NCI-H69 (cell line): ENCODE data around the gene LHX2.
A peak's percentile ranks its signal among the peaks of the same experiment; 100 is the strongest.

ENCODE experiments used
- DNase-seq: peaks from one replicate; lab custom pipeline; 2025; lab: John Stamatoyannopoulos, UW

The LHX2 gene

GRCh38 chr9:123999661-124000060 is 11.9 kb upstream of the LHX2 start:
- DNase-seq = peak; percentile 66

- peak; percentile 66 for DNase-seq
Measured at GRCh38 chr9:124000161-124000783, 11.3 kb upstream of the LHX2 start.

- DNase-seq = peak; percentile 41
Measured at GRCh38 chr9:124000784-124001457, 10.6 kb upstream of the LHX2 start.

- peak; percentile 75 for DNase-seq
Measured at GRCh38 chr9:124001458-124001799, 10.1 kb upstream of the LHX2 start.

GRCh38 chr9:124001866-124002525 is 9.6 kb upstream of the LHX2 start:
- DNase-seq = peak; percentile 58

GRCh38 chr9:124003636-124004349 is 7.8 kb upstream of the LHX2 start:
- DNase-seq = peak; percentile 28

- DNase-seq = peak; percentile 74
Measured at GRCh38 chr9:124004593-124004992, 7.0 kb upstream of the LHX2 start.

- peak; percentile 36 for DNase-seq
Measured at GRCh38 chr9:124005029-124005771, 6.4 kb upstream of the LHX2 start.

- no peak for DNase-seq
Measured at GRCh38 chr9:124006448-124007361, 4.9 kb upstream of the LHX2 start.

- no peak for DNase-seq
Measured at GRCh38 chr9:124007565-124008302, 3.8 kb upstream of the LHX2 start.

- DNase-seq = peak; percentile 82
Measured at GRCh38 chr9:124008303-124008693, 3.3 kb upstream of the LHX2 start.

GRCh38 chr9:124008694-124009530 is 2.7 kb upstream of the LHX2 start:
- DNase-seq = peak; percentile 86

GRCh38 chr9:124009531-124010217 is 1.9 kb upstream of the LHX2 start:
- no peak for DNase-seq

GRCh38 chr9:124010303-124010664 is 1.3 kb upstream of the LHX2 start:
- peak; percentile 40 for DNase-seq

- DNase-seq = peak; percentile 46
Measured at GRCh38 chr9:124010665-124011321, 775 bp upstream of the LHX2 start.

GRCh38 chr9:124012368-124013301 is 1.1 kb downstream of the LHX2 start:
- DNase-seq = no peak
